ENCODE measurements around the gene PLOD2.

The PLOD2 gene

DNA sequence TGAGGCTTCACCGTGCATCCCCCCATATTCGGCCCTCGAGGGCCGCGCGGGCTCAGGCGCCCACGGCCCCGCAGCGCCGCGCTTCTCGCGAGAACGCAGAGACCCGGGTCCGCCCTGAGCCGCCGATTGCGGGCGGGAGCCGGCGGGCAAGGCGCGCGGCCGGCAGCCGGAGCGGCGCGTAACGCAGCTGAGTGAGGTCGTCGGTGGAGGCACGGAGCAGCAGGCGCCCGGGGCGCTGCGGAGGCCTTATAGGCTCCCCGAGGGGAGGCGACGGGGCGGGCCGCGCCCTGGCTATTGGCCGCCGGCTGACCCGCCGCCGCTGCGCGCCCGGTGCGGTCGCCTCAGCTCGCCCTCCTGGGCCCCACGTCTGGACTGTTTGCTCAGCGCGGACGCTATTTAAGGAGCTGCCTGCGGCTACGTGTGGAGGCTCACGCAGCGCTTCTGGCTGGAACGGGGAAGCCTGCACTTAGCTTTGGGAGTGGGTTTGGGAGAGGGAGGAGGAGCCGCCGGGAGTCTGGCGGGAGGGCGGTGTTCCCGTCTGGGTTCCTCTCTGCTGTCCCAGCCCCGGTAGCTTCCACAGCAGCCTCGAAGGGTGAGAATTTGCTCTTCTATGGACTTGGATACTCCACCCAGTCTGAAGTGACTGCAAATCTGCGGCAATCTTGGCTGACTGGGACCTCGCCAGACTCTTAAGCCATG, at the start of gene PLOD2:
Gene PLOD2, minus strand, starts transcription at position 221 of the 699 bp plus-strand sequence. Its CDS starts 195 bp downstream, at position 26.
- peak; percentile 29 for DNase-seq

- DNase-seq, result no peak
Observed at GRCh38 chr3:146209371-146209770, 48.4 kb upstream of the PLOD2 start.

DNA sequence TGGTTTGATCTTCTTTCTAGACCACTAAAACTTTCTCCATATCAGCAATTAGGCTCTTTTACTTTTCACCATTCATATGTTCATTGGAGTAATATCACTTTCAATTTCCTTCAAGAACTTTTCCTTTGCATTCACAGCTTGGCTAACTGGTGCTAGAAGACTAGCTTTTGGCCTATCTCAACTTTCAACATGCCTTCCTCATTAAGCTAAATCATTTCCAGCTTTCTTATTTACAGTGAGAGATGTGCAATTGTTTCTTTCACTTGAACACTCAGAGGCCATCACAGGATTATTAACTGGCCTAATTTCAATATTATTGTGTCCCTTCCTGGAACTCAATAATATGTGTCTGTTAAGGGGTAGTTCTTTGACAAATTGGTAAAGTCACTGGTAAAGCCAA, 42.8 kb upstream of the PLOD2 start:
- DNase-seq, result no peak

- no peak for DNase-seq
Observed at GRCh38 chr3:146200461-146201220, 39.7 kb upstream of the PLOD2 start.

DNA sequence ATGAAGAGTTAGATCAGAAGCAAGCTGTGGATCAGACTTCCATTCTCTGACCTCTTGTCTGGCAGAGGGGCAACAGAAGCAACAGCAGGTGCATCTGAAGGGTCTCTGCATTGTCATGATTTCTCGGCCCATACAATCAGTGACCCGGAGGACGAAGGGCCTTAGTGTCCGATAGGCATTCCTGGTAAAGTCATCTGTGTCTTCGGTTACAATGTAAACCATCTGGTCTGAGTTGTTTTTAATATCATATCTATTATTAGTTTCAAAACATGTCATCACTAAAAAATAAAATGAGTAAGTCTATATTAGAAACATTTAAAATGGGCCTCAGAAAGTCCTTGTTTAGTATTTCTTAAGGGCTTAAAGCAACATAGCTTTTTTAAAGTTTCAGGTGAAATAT, 38.8 kb upstream of the PLOD2 start:
- DNase-seq, result no peak

- no peak for DNase-seq
Observed at GRCh38 chr3:146196789-146197188, 35.8 kb upstream of the PLOD2 start.

GRCh38 chr3:146195605-146196004, 34.6 kb upstream of the PLOD2 start:
- DNase-seq, result no peak

DNA sequence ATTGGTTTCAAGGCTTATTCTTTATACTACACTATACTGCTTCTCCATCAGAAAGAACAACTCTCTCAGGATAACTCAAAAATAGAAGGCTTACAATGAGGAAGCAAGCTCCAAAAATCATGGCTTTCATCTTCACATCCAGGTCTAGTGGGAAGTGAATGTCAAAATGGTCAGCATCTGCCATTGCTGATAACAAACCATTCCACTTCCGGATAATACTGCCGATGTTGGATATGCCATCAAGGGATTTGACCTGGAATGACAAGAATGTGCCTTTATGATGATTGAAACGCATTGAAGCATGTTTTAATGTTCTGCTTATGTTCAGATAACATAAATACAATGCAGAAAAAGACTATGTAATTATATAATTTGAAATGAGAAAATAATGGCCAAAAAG, 34.0 kb upstream of the PLOD2 start:
- no peak for DNase-seq

DNA sequence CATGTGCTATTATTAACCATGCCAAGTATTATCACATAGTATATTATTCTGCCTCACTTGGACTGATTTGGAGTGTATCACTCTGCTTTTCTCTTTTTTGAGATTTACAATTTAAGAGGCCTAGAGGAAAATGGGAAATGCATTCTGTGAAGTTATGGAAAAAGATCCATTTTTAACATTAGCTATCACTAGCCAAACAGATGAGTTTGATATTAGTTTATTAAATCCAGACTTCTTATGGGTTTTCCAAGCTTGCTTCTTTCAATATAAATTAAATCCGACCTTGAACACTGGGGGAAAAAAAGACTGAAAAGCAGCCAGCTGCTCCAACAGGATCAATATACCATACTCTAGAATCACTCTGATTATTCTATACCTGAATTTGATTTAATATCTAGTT, 30.1 kb upstream of the PLOD2 start:
- DNase-seq, result no peak

DNA sequence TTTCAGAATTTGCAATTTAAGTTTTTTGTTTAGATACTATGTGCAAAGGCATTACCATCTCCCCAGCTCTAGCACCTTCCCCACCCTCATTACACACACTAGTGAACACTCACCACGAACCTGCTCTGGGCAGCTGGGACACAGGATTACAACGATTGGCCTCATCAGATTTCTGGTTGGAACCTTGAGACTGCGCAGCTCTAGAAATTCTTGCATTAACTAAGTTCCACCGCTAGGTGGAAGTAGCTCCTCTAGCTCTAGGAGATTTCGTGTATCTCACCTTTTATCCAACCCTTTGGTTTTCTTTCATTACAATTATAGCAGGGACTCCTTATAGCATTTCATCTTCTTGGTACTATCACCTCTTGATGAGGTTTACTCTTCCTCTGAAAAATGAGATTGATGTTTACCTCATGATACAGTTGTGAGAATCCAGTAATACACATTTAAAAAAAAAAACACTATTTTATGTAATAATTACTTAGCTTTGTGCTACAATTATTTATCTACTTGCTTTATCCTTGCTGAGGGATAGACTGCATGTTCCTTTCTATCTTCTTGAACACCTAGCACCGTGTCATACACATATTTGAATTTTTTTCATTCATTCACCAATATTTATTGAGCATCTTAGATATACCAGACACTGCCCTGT, 28.7 kb upstream of the PLOD2 start:
- peak; percentile 7 for DNase-seq

- DNase-seq, result no peak
Observed at GRCh38 chr3:146187334-146187950, 26.5 kb upstream of the PLOD2 start.

DNA sequence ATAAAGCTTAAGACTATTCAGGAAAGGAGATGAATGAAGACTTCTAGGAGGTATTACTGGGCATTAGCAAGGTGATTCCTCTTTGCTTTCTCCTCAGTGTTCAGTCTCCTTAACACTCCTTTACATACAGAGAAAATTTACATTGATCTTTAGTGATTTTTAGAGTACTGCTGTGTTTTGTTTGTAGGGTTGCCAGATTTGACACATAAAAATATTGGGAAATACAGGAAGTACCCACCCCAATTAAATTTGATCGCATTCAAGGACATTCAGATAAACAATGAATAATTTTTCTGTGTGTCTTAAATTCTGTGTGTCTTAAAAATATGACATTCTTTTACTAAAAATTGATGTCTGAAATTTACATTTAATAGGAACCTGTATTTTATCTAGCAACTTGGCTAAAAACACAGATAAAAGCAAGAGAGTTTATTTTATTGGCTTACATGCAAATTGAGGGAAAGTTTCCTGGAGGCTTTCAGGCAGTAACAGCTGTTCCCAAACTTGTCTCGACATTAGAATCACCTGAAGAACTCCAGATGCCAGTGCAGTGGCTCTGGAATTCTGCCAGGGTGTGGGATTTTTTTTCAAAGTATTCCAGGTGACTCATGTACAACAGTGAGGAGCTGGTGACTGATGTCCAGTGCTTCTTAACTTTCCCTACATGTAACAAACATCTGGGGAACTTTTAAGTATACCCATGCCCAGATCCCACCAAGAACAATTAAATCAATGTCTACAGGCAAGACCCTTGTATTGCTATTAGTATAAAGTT, 23.4 kb upstream of the PLOD2 start:
- DNase-seq, result no peak

DNA sequence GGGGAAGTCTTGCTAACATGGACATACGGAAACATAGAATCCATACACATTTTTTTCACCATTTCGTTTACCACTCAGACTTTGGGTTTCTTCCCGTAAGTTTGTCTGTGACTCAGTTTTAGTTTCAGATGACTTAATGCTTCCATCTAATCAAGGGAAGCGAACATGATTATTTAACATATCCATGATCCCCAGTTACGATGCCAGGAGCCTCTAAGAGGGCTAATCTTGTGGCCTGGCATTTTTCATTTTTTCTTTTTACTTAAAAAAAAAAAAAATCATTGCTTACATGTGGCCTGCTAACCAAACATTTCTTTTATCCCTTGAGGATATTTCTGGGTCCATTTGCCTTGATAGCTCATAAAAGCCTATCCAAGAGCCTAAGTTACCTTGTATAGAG, 20.2 kb upstream of the PLOD2 start:
- no peak for DNase-seq

- DNase-seq, result no peak
Observed at GRCh38 chr3:146180376-146180775, 19.4 kb upstream of the PLOD2 start.

DNA sequence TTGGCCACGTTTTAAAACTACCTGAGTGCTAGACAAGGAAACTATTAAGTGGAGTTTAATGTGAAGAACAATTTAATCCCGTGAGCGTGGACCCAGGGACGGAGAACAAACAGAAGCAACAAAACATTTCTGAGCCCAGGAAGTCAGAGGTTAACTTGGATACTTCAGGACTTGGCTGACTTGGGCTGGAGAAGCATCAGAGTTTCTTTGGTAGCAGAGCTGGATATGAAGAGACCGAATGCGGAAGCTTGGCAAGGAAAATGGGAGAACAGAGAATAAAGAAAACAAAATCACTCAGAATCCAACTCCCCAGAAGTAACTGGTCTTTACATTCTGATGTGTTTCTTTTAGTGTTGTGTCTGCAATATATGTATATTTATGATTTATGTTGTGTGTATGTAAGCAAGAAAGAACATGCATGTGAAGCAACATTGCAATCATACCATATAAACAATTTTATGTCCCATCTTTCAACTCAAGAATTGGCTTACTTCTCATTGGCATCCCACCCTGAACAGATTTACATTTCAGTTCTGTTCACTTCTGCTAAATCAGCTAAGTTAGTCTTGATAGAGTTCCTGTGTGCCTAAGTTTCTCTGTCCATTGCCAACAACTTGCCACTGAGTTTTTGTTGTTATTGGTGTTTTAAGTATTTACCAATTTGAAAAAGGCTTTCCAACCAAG, 17.2 kb upstream of the PLOD2 start:
- DNase-seq, result no peak

DNA sequence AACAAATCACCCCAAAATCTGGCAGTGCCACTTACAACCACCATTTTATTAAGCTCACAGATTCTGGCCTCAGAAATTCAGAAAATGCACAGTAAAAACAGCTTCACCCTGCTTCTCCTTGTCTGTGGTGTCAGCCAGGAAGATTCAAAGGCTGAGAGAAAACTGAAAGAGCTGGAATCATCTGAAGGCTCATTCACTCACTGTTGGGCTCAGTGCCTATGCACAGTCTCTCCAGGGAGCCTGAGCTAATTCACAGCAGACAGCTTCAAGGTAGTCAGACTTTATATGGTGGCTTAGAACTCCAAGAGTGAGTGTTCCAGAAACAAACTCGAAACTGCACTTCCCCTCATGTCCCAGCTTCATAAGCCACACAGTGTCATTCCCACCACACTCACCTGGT, 16.5 kb upstream of the PLOD2 start:
- no peak for DNase-seq

DNA sequence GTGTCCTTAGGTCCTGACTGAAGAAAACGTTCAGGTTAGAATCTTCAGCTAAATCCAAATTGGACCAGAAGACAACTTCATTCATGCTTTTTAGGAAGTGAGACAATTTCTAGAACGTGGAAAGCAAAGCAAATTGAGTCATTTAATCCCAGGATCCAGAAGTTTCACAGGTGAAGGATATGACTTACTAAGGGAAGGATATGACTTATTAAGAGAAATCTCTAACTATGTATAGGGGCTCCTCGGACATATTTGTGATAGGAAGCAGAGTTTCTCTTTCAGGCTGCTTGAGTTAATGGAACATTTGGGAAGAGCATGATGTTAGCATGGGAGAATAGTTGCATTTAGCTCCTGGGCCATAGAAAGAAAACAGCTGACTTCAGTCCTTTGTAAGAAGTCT, 16.1 kb upstream of the PLOD2 start:
- no peak for DNase-seq

- no peak for DNase-seq
Observed at GRCh38 chr3:146172586-146172985, 11.6 kb upstream of the PLOD2 start.

DNA sequence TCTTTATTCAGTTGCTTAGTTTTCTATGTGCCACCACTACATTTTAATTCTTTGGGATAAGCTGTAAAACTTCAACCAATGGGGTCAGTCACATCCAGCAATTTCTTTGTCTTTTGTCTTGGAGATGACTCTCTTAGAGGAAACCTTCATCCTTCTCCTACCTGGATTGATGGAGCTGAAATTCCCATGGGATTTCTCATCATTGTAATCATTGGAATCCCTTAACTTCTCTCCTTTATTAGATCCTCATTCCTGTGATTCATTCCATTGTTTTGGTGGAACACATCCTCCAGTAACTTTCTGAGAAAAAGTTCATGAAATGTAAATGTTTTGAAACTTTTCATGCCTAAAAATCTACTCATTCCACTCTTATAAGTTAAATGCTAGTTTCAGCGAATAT, 9.6 kb upstream of the PLOD2 start:
- DNase-seq, result no peak

GRCh38 chr3:146169891-146170290, 8.9 kb upstream of the PLOD2 start:
- no peak for DNase-seq

GRCh38 chr3:146166826-146167225, 5.8 kb upstream of the PLOD2 start:
- no peak for DNase-seq

DNA sequence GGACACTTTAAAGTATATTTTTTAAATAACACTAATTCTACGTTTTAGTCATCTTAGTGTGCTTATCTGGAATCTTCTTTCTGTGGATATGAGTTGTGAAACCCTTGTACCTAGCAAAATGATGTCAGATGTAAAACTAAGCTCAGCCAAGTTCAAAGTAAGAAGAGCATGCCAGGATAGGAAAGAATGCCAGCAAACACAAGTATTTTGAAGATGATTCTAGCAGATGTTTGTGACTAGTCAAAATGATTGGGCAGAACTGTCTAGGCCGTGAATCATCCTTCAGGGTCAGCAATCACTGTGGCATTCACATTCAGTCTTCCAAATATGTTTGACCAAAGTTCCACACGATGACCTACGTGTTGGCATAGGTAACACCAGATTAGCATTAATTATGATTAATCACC, 5.4 kb upstream of the PLOD2 start:
- DNase-seq, result no peak

All from NCI-H1048 (cell line).